ENCODE results near the gene RPS8. TPM values are rescaled to one million over a fixed set of nuclear protein-coding genes. Genes with fewer than 3 reads are reported as not detected.
A peak's percentile ranks its signal among the peaks of the same experiment; 100 is the strongest.

Gene RPS8
- total and polyA plus RNA-seq, 4 donors = 258 to 891 (median 575) TPM

DNA sequence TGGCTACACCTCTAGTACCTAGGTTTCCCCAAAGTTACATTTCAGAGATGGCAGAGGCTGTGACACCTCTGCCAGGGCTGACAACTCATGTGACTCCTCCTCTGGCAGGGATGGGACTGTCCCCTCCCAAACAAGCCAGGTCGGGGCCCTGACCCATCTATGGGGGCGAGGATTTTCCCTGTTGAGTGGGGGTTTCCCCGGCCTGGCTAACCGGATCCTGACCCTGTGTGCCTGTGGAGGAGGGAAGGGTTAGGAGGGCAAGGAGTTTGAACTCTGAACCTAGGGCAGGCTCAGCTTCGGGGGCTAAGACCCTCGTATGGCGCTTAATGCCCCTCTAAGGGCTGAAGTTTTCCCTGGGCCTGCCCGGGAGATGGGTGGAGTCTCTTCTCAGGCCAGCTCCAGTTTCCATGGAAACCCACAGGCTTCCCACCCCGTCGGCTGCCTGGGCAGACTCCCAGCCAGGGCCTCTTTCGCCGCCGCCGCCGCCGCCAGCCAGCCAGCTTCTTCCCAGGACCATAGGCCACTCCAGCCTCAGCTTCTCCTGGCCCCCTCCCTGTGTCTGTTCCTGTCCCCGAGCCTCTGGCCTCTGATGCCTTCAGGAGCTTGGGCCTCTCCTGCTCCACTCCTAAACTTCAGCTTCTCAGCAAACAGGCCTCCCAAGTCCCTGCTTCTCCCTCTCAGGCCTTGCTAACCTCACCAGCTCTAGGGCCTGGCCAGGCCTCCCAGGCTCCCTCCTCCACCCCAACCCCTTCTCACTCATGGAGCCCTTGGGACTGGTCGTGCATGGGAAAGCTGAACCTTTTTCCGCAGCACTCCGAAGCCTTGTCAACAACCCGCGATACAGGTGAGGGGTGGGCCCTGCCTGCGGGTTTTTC is 33.0 kb downstream of the RPS8 start, which contains the start of gene BTBD19:
Gene BTBD19 (plus strand): TSS at position 461 of the 875 bp plus-strand sequence. CDS start 298 bp downstream, at position 759.
- H3K27me3 ChIP-seq (ENCODE audit: control insufficient read depth in 4 of 4, insufficient read depth in 4 of 4, low read length in 3 of 4) = no peaks in the 10 kb centered on the region
- DNase-seq (ENCODE audit: low spot score) = peak; percentile 79
- peak within 1 kb of the TSS; percentile 51 to 53 for H3K9ac ChIP-seq (ENCODE audit: low read depth in 1 of 2, low read length in 2 of 2)
- no peaks in the 10 kb centered on the region for H3K9me3 ChIP-seq (ENCODE audit: control insufficient read depth in 4 of 4, low read length in 3 of 4)
- peaks cover 19 to 54% (median 43%) of the 10 kb centered on the region in 4 donors for H3K4me1 ChIP-seq (ENCODE audit: control insufficient read depth in 4 of 4, insufficient read depth in 4 of 4, low read length in 3 of 4)
- peak within 1 kb of the TSS; percentile 95 to 98 for H3K27ac ChIP-seq (ENCODE audit: low read depth in 1 of 2, low read length in 2 of 2)
- no peak within 1 kb of the TSS for H3K4me3 ChIP-seq (ENCODE audit: low read depth in 1 of 3, low read length in 3 of 3)
- peaks cover 0 to 8% (median 5%) of the 10 kb centered on the region in 4 donors for H3K36me3 ChIP-seq (ENCODE audit: control insufficient read depth in 4 of 4, insufficient read depth in 3 of 4, low read depth in 1 of 4, low read length in 3 of 4)
- TF ChIP-seq NR2F2 (IDR thresholded peaks at IDR 0.05) = peak; percentile 88
- TF ChIP-seq FOXA2 (IDR thresholded peaks at IDR 0.05) = no peak
- no peak for TF ChIP-seq YY1 (IDR thresholded peaks at IDR 0.05)
- no peak for TF ChIP-seq ATF3 (IDR thresholded peaks at IDR 0.05)
- no peak for TF ChIP-seq JUND (IDR thresholded peaks at IDR 0.05)
- TF ChIP-seq RAD21 (IDR thresholded peaks at IDR 0.05) = no peak
- TF ChIP-seq, protein P1, sequence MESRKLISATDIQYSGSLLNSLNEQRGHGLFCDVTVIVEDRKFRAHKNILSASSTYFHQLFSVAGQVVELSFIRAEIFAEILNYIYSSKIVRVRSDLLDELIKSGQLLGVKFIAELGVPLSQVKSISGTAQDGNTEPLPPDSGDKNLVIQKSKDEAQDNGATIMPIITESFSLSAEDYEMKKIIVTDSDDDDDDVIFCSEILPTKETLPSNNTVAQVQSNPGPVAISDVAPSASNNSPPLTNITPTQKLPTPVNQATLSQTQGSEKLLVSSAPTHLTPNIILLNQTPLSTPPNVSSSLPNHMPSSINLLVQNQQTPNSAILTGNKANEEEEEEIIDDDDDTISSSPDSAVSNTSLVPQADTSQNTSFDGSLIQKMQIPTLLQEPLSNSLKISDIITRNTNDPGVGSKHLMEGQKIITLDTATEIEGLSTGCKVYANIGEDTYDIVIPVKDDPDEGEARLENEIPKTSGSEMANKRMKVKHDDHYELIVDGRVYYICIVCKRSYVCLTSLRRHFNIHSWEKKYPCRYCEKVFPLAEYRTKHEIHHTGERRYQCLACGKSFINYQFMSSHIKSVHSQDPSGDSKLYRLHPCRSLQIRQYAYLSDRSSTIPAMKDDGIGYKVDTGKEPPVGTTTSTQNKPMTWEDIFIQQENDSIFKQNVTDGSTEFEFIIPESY (IDR thresholded peaks at IDR 0.05) = no peak
- TF ChIP-seq, protein P2, sequence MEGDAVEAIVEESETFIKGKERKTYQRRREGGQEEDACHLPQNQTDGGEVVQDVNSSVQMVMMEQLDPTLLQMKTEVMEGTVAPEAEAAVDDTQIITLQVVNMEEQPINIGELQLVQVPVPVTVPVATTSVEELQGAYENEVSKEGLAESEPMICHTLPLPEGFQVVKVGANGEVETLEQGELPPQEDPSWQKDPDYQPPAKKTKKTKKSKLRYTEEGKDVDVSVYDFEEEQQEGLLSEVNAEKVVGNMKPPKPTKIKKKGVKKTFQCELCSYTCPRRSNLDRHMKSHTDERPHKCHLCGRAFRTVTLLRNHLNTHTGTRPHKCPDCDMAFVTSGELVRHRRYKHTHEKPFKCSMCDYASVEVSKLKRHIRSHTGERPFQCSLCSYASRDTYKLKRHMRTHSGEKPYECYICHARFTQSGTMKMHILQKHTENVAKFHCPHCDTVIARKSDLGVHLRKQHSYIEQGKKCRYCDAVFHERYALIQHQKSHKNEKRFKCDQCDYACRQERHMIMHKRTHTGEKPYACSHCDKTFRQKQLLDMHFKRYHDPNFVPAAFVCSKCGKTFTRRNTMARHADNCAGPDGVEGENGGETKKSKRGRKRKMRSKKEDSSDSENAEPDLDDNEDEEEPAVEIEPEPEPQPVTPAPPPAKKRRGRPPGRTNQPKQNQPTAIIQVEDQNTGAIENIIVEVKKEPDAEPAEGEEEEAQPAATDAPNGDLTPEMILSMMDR (IDR thresholded peaks at IDR 0.05; ENCODE audit: low read depth, low read length, missing input control) = no peak
- TF ChIP-seq REST (IDR thresholded peaks at IDR 0.05) = no peak
- TF ChIP-seq FOXA1 (IDR thresholded peaks at IDR 0.05) = no peak
- TF ChIP-seq TAF1 (conservative IDR thresholded peaks at IDR 0.05) = no peak
- peak in 1 of 2 donors; percentile 72 for TF ChIP-seq RXRA (IDR thresholded peaks at IDR 0.05)
- TF ChIP-seq GABPA (IDR thresholded peaks at IDR 0.05 in 1 of 2, conservative IDR thresholded peaks at IDR 0.05 in 1 of 2) = no peak
- TF ChIP-seq HNF4G (IDR thresholded peaks at IDR 0.05) = no peak
- TF ChIP-seq, protein P3, sequence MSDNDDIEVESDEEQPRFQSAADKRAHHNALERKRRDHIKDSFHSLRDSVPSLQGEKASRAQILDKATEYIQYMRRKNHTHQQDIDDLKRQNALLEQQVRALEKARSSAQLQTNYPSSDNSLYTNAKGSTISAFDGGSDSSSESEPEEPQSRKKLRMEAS (IDR thresholded peaks at IDR 0.05) = no peak
- peak; percentile 6 for TF ChIP-seq SP1 (IDR thresholded peaks at IDR 0.05)
- TF ChIP-seq HNF4A (conservative IDR thresholded peaks at IDR 0.05) = peak in 1 of 2 donors; percentile 67
- peak in 1 of 2 donors; percentile 3 for TF ChIP-seq EGR1 (IDR thresholded peaks at IDR 0.05; ENCODE audit: low read depth in 2 of 2)
- 27% methylated on average over 23 of the region's 23 CpGs for WGBS
